Pulmonary artery endothelial cell (primary cell): ENCODE data around the gene POLR3H. TPM values are rescaled to one million over a fixed set of nuclear protein-coding genes. Genes with fewer than 3 reads are reported as not detected.
A peak's percentile ranks its signal among the peaks of the same experiment; 100 is the strongest.
"Not testable (repeated sequence)": the region's sequence is repeated elsewhere in the genome, so short reads cannot be mapped to it uniquely, and the experiment has no call there.

Experiments
- DNase-seq: peaks from one replicate; pipeline ENCODE4 v3.0.0-alpha.2; 2011; ENCODE audit warnings: low read depth, low spot score
- total RNA-seq: library from RNA; depleted of rRNA; stranded (reverse); fragments of >200 nt; gene quantifications from 2 replicates; pipeline ENCODE4 v1.2.3, GENCODE V29; 2014

Gene POLR3H, protein sequence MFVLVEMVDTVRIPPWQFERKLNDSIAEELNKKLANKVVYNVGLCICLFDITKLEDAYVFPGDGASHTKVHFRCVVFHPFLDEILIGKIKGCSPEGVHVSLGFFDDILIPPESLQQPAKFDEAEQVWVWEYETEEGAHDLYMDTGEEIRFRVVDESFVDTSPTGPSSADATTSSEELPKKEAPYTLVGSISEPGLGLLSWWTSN
- 18.3 and 22.5 TPM in 2 replicates for total RNA-seq

GRCh38 chr22:41543854-41544670 lies at the start of gene POLR3H:
Gene POLR3H (minus strand): TSS chr22:41544470. CDS start chr22:41544101, 369 bp downstream.
- DNase-seq = peak; percentile 87

DNA sequence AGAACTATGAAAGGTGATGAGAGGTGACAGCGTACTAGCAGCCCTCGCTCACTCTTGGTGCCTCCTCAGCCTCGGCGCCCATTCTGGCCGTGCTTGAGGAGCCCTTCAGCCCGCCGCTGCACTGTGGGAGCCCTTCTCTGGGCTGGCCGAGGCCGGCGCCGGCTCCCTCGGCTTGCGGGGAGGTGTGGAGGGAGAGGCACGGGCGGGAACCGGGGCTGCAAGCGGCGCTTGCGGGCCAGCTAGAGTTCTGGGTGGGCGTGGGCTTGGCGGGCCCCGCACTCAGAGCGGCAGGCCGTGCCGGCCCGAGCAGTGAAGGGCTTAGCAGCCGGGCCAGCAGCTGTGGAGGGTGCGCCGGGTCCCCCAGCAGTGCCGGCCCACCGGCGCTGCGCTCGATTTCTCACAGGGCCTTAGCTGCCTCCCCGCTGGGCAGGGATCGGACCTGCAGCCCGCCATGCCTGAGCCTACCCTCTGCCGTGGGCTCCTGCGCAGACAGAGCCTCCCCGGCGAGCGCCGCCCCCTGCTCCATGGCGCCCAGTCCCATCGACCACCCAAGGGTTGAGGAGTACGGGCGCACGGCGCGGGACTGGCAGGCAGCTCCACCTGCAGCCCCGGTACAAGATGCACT lies 49.2 kb upstream of the POLR3H start:
- DNase-seq = not testable (repeated sequence)

DNA sequence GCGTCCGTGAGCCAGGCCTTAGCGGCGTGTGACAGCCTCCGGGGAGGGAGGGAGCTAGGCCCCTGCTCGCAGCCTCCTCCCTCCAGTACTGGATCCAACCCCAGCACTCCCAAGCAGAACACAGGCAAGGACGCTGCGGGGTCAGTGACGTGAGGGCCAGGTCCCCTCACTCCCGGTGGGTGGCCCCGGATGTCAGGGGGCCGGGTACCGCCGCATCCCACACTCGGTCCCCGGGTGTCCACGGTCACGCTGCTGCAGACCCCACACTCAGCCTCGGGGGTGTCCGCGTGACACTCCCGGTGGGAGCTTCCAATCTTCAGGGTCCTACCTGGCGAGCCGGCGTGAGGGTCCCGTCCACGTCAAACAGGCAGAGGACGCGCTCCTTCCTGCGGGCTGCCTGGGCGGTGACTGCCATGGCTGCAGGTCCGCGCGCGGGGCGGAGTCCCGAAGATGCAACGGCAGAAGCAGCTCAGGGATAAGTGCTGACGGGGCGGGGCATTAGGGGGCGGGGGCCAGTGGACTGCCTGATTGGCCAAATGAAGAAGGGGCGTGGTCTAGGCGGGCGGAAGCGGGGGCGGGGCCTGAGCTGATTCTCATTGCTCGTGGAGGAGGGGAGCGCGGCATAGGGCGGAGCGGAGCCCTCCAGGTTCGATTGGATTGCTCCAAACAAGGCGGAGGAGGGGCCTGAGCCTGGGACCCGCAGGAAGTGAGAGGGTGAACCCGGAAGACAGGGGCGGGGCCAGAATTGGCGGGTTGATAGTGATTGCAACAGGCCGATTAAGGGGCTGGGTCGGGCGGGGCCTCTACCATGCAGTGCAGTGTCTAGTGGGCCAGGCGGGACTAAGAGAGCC lies 45.3 kb upstream of the POLR3H start, which contains the start of gene PMM1:
PMM1 (minus strand) TSS at position 450 of the 851 bp plus-strand sequence; CDS start at position 415, 35 bp downstream.
- peak; percentile 97 for DNase-seq

DNA sequence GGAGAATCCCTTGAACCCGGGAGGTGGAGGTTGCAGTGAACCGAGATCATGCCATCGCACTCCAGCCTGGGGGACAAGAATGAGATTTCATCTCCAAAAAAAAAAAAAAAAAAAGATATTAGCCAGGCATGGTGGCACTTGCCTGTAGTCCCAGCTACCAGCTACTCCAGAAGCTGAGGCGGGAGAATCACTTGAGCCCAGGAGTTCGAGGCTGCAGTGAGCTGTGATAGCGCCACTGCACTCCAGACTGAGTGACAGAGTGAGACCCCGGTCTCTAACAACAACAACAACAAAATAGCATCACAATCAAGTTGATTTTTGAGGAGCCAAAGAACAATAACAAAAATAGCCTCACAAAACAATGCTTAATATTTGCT lies 43.1 kb upstream of the POLR3H start:
- no peak for DNase-seq

DNA sequence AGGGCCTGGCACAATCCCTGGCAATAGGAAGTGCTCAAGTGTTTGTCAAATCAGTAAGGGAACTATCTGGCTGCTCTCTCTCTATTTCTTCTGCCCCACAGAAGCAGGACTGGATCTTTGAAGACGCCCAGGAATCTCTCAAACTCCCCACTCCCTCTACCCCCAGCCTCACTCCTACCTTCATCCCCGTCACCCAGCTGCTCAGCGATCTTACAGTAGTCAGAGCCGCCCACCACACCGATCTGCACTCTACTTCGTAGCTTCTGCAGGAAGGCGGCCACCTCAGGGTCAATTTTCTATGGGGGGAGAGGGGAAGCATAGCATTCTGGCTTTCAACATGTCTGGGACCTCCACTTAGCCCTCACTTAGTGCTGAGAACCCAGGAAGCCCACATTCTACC lies 41.6 kb upstream of the POLR3H start:
- no peak for DNase-seq

GRCh38 chr22:41584881-41585280 lies 40.6 kb upstream of the POLR3H start:
- no peak for DNase-seq

DNA sequence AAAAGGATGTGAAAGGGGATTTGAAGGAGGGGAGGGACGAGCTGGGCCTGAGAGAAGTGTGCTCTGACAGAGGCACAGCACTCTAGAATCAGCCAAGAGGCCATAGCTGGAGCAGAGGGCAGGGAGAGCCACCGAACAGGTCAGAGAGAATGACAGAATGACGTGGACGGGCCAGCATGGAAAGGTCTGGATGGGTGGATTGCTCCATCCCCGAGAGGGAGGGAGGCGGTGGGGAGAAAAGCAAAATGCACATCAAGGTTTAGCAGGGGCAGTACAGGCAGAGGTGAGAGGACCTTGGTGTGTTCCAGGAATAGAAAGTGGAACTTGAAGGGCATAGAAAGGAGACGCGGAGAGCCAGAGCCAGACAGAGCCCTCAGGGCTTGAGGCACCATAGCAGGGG lies 38.4 kb upstream of the POLR3H start:
- no peak for DNase-seq

DNA sequence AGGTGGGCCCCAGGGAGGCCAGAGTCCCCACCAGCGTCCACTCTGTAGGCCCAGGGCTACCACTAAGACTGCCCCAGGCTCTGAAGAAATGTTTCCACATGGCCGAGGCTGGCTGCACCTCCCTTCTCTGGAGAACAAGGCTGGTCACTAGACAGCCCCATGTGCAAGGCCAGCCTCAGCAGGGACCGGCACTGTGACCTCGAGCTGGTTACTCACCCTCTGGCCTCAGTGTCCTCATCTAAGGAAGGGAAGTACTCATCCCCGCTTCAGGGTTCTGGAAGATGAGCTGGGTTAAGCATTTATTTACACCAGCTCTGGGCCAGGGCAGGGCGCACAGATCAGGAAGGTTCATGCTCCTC lies 35.7 kb upstream of the POLR3H start:
- DNase-seq = no peak

DNA sequence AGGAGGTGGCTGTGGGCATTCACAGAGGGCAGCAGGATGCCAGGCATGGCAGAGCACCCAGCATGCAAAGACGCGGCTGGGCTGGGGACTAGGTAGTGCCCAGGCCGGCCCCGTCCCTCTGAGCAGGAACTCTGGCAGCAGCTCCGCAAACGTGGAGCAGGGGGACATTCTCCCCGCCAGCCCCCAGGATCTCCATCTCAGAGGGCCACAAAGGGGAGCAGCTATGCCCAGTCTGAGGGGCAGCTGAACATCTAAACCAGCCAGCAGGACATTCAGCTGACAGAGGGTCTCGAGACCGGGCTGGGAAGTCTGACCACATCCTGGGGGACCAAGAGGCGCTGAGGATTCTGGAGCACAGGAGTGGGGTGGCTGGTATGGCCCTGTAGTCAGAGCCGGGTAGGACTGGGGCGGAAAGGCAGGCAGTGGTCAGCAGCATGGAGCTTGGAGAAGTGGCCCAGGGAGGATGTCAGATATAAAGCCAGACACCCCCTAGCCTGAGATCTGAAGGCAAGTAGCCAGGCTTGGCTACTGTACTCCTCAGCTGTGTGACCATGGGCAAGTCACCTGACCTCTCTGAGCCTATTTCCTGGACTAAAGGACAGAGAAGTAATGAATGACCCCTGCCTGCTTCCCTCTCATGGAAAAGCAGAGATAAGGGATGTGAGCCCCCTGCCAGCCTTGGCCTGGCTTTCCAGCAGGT lies 35.2 kb upstream of the POLR3H start:
- no peak for DNase-seq

DNA sequence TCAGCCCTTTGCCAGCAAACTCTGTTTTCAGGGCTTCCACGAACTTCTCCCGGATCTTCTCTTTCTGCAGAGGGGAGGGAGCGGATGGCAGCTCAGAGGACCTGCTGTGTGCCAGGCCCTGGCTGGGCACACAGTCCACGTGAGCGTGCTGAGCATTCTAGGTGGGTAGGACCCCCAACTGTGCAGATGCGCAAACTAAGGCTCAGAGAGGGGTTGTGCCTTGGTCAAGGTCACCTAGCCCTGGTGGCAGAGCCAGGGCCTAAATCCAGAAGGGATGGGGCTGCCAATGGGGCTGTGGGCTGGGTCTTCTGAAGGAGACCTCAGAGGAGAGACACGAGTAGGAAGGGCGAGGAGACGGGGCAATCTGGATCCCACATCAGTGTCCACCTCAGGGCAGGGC lies 34.5 kb upstream of the POLR3H start:
- no peak for DNase-seq

DNA sequence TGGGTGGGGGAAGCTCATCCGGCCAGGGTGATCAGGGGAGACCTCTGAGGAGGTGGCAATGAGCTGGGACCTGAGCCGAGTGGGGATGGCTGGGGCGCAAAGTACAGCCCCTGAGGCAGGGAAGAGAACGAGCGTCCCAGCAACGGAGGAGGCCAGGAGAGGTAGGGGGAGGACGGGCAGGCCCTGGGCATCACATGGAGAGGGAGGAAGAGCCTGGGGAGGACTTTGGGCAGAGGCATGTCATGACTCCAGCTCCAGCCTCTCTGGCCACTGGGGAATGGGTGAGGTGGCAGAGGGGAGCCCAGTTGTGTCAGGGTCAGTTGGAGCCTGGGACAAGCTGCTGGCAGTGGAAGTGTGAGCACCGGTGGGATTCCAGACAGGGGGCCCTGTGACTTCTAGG lies 33.8 kb upstream of the POLR3H start:
- DNase-seq = no peak

DNA sequence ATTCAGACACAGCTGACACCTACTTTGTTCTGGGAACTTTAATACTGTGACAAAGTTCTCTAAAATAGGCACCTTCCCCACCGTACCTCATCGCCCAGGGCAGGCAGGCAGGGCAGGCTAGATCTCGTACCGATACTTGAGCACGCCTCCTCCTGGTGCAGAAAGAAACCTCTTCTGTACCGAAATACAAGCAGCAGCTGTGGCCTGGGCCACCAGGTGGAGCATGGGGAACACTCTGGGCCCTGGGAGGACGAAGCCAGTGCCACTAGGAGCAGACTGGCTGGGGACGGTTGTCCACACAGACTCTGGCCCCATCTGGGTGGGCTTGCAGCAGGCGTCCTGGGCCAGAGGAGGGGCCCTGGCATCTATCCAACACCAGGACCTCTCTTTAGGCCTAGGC lies 32.6 kb upstream of the POLR3H start:
- DNase-seq = no peak

GRCh38 chr22:41575533-41575932 lies 31.3 kb upstream of the POLR3H start:
- no peak for DNase-seq

DNA sequence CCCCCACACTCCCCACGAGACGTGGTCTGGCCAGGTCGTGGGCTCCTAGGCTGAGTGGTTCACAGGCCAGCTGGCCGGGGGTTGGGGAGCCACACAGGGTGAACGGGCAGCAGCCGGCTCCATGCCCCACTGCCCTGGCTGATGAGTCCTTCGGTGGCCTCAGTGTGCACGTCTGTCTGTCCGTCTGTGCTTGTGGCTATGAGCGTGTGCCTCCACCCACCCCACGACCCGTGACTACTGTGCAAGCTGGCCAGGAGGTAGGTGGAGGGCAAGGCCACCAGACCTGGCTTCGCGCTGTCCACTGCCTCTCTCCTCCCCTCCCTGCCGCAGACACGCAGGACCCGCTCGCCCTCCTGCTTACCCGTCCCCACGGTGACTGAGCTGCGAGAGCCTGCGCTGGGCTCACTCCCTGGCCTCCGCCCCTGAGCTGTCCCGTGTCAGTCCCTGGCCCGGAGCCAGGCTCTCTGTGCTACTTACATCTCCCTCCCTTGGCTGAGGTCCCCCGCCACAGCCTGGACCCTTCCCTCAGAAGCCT lies 30.6 kb upstream of the POLR3H start:
- no peak for DNase-seq

DNA sequence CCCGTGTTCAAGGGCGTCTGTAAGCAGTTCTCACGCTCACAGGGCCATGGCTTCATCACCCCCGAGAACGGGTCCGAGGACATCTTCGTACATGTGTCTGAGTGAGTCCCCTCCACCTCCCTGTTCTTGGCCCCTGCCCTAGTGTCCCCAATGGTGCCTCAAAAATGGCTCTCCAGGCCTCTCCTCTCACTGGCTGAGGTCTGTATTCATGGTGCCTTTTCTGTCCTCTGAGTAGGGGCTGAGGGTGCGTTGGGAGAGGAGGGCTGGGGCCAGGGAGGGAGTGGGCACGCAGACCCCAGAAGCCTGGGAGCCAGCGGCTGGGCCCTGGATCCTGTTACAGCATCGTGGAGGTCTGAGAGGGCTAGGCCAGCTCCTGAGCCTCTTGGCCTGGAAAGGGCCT lies 29.4 kb upstream of the POLR3H start:
- DNase-seq = no peak

DNA sequence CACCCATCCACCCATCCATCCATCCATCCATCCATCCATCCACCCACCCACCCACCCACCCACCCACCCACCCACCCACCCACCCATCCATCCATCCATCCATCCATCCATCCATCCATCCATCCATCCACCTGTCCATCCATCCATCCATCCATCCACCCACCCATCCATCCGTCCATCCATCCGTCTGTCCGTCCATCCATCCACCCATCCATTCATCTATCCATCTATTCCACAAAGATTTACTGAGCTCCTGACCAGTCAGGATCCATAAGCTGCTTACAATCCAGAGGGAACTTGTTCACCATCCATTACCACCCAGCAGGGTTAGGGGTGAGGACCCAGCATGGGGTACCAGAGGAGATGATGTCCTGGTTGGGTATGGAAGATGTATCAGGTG lies 28.0 kb upstream of the POLR3H start:
- not testable (repeated sequence) for DNase-seq

DNA sequence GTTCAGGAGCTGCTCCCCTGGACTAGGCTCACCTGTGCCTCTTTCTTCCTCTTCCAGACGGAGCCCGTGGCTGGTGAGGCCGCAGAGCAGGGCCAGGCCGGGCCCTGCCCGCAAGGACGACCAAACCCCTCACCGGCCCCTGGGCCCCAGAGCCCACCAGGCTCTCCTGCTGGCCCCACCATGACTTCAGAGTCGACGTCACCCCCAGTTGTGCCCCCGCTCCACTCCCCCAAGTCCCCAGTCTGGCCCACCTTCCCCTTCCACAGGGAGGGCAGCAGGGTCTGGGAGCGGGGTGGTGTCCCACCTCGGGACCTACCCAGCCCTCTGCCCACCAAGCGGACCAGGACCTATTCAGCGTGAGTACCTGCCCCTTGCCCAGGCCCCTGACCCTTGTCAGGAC lies 27.5 kb upstream of the POLR3H start:
- DNase-seq = no peak

GRCh38 chr22:41570221-41570620 lies 26.0 kb upstream of the POLR3H start:
- DNase-seq = no peak

GRCh38 chr22:41568811-41569210 lies 24.5 kb upstream of the POLR3H start:
- no peak for DNase-seq

GRCh38 chr22:41567512-41567768 lies 23.2 kb upstream of the POLR3H start:
- no peak for DNase-seq

DNA sequence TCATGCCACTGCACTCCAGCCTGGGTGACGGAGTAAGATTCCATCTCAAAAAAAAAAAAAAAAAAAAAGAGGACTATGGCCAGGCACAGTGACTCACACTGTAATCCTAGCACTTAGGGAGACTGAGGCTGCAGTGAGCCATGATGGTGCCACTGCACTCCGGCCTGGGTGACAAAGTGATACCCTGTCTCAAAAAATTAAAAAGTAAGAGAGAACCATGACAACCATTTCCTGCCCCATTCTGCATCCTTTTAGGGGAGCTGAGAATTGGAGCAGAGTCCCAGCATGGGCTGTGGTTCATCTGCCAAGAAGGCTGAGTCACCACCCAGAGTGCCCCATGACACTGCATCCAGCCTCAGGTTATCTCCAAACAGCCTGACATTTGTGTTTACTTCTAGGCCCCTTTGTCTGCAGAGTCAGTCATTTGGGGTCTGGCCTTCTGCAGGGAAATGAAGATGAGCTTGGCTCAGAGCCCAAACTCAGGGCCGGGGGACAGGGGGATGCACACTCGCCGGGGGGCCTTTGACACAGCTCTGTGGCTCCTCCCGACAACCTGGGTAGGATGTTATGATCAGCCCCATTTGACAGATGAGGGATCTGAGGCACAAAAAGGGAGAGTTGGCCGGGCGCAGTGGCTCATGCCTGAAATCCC lies 21.3 kb upstream of the POLR3H start:
- DNase-seq = no peak
